Left ventricle myocardium inferior (tissue), 1 donor: ENCODE results near the gene CNTNAP2. TPM values are rescaled to one million over a fixed set of nuclear protein-coding genes. Genes with fewer than 3 reads are reported as not detected.
"Not testable (repeated sequence)": the region's sequence is repeated elsewhere in the genome, so short reads cannot be mapped to it uniquely, and the experiment has no call there.

Experiments used
- DNase-seq: peaks from one replicate; pipeline ENCODE4 v3.0.0-alpha.2; 2020
- H3K27ac ChIP-seq: fragments of 200-600 bp; replicated peaks from 2 replicates; pipeline ENCODE4 v1.8.0; 2021
- H3K27me3 ChIP-seq: fragments of 200-600 bp; 2 replicates; pipeline ENCODE4 v1.8.0; 2021; ENCODE audit warnings: low read depth
- H3K36me3 ChIP-seq: fragments of 200-600 bp; 2 replicates; pipeline ENCODE4 v1.8.0; 2021
- H3K4me1 ChIP-seq: fragments of 200-600 bp; 2 replicates; pipeline ENCODE4 v1.8.0; 2021
- H3K4me3 ChIP-seq: fragments of 200-600 bp; 2 replicates; pipeline ENCODE4 v1.8.0; 2021; ENCODE audit warnings: mild to moderate bottlenecking, moderate library complexity
- H3K9me3 ChIP-seq: fragments of 200-600 bp; replicated peaks from 2 replicates; pipeline ENCODE4 v1.8.0; 2021
- CTCF ChIP-seq: fragments of 200-600 bp; IDR thresholded peaks from 2 replicates; pipeline ENCODE4 v1.8.0; 2021; ENCODE audit warnings: antibody characterized with exemption, mild to moderate bottlenecking, borderline replicate concordance
- intact Hi-C: fragments of 100-400 bp; cut with micrococcal nuclease; formaldehyde crosslinking; loops from one replicate; pipeline ENCODE4 v1.11.0; 2022
- total RNA-seq: library from RNA; stranded (reverse); fragmentation: NEBNext Ultra II Directional; extraction: Animal tissue kit (Norgen Biotek cat#: 25700); gene quantifications from one replicate; pipeline ENCODE4 v1.2.1, GENCODE V29; 2021
- donor health status: DM: no; HTN: yes; CAD: no; lungs with severe emphysema.

CNTNAP2 gene
- total RNA-seq, 1 donor from 2014 or later, result 0.99 TPM

DNA sequence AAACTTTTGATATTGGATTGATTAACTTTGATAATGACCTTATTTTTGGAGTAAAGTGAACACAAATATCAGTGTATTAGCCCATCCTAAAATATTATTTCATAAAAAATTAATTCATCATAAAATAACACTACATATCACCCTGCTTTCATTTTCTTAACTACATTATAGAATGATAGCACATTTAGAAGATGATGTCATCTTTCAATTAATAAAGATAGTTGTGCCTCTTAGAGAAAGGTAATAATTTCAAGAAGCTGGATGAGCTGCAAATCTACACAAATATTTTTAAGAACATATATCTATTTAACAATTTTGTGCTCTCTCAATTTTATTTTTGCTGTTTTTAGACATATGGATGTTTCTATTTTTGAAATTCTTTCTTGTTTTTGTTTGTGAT lies 126.1 kb downstream of the CNTNAP2 start:
- H3K4me3 ChIP-seq, result no peak overlapping the region
- intact Hi-C loops, result no loop called here
- H3K27me3 ChIP-seq, result no peaks in the 10 kb centered on the region
- H3K9me3 ChIP-seq, result no peaks in the 10 kb centered on the region
- no peak for TF ChIP-seq CTCF
- no peaks in the 10 kb centered on the region for H3K4me1 ChIP-seq
- no peak overlapping the region for H3K27ac ChIP-seq
- no peak for DNase-seq
- no peaks in the 10 kb centered on the region for H3K36me3 ChIP-seq

GRCh38 chr7:146247991-146248390 lies 131.4 kb downstream of the CNTNAP2 start:
- H3K27me3 ChIP-seq, intact Hi-C loops, DNase-seq, H3K9me3 ChIP-seq, H3K4me3 ChIP-seq, H3K27ac ChIP-seq, H3K4me1 ChIP-seq, H3K36me3 ChIP-seq: not testable (repeated sequence)

DNA sequence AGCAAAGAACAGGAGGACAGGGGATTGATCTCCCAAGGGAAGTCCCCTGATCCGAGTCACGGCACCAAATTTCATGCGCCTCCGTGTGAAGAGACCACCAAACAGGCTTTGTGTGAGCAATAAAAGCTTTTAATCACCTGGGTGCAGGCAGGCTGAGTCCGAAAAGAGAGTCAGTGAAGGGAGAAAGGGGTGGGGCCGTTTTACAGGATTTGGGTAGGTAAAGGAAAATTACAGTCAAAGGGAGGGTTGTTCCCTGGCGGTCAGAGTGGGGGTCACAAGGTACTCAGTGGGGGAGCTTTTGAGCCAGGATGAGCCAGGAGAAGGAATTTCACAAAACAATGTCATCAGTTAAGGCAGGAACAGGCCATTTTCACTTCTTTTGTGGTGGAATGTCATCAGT lies 132.1 kb downstream of the CNTNAP2 start:
- H3K4me3 ChIP-seq, H3K36me3 ChIP-seq: not testable (repeated sequence)

GRCh38 chr7:146249272-146249671 lies 132.7 kb downstream of the CNTNAP2 start:
- Histone ChIP-seq H3K4me1 (no peaks in the 10 kb centered on the region), H3K4me3 (no peak overlapping the region), H3K27ac (no peak overlapping the region), H3K36me3 (no peaks in the 10 kb centered on the region), H3K27me3 (peaks cover 4% of the 10 kb centered on the region), H3K9me3 (no peaks in the 10 kb centered on the region)
- TF ChIP-seq CTCF, result no peak
- intact Hi-C loops, result no loop called here
- DNase-seq, result no peak

More for the DNA sequence above, 132.1 kb downstream of the CNTNAP2 start:
- H3K4me1 ChIP-seq, intact Hi-C loops, H3K27me3 ChIP-seq, H3K9me3 ChIP-seq, DNase-seq, H3K27ac ChIP-seq: not testable (repeated sequence)

- intact Hi-C loops, result no loop called here
- no peak overlapping the region for H3K27ac ChIP-seq
Observed at GRCh38 chr7:146255609-146256008, 139.0 kb downstream of the CNTNAP2 start.

DNA sequence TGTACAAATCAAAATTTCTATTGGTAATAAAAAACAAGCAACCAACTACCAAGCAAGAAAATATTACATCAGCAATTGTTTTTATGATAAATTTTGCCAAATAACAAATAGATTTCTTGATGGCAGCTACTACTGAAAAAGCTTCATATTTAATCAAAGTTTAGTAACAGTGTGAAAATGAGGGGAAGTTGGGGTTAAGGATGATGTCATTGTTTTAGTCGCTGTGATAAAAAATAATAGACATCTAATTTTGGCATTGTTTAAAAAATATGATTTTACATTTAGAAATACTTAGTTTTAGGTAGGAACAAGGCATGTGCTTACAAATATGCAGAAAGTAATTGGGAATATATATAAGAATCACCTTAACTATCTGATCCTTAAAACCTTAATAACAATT lies 145.9 kb downstream of the CNTNAP2 start:
- Histone ChIP-seq H3K27me3 (no peaks in the 10 kb centered on the region), H3K9me3 (peaks cover 6% of the 10 kb centered on the region), H3K4me3 (no peak overlapping the region), H3K36me3 (no peaks in the 10 kb centered on the region), H3K27ac (no peak overlapping the region), H3K4me1 (no peaks in the 10 kb centered on the region)
- DNase-seq, result no peak
- TF ChIP-seq CTCF, result no peak
- intact Hi-C loops, result no loop called here

More at GRCh38 chr7:146255609-146256008, 139.0 kb downstream of the CNTNAP2 start:
- DNase-seq, result no peak
- no peak overlapping the region for H3K4me3 ChIP-seq
- H3K4me1 ChIP-seq, result no peaks in the 10 kb centered on the region
- TF ChIP-seq CTCF, result no peak
- H3K36me3 ChIP-seq, result no peaks in the 10 kb centered on the region
- no peaks in the 10 kb centered on the region for H3K27me3 ChIP-seq
- no peaks in the 10 kb centered on the region for H3K9me3 ChIP-seq

DNA sequence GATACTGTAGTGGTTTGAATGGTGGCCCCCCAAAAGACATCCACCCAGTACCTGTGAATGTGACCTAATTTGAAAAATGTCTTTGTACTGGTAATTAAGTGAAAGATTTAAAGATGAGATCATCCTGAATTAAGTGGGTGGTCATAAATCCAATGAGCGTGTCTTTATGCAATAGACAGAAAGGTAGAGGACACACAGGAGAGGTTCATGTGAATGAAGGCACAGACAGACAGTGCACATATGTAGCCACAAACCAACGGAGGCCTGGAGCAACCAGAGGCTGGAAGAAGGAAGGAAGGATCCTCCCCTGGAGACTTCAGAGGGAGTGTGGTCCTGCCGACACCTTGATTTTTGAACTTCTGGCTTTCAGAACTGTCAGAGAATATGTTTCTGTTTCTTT lies 160.3 kb downstream of the CNTNAP2 start:
- Histone ChIP-seq H3K4me3 (no peak overlapping the region), H3K27me3 (no peaks in the 10 kb centered on the region), H3K27ac (no peak overlapping the region), H3K4me1 (no peaks in the 10 kb centered on the region), H3K36me3 (no peaks in the 10 kb centered on the region), H3K9me3 (no peaks in the 10 kb centered on the region)
- no peak for TF ChIP-seq CTCF
- no peak for DNase-seq
- intact Hi-C loops, result no loop called here
